Measurements from ENCODE around the gene MATN3. TPM values are rescaled to one million over a fixed set of nuclear protein-coding genes. Genes with fewer than 3 reads are reported as not detected.

The MATN3 gene
- total RNA-seq, 1 experiment from 2014 or later = 13.5 TPM

GRCh38 chr2:20037660-20038059 is 25.2 kb upstream of the MATN3 start:
- Histone ChIP-seq H4K91ac (ENCODE audit: insufficient read length, low read depth, low read length) (no peak overlapping the region), H4K8ac (replicated peaks; ENCODE audit: insufficient read length, low read depth, low read length) (no peak overlapping the region), H3K14ac (ENCODE audit: insufficient read depth, low read length) (no peak overlapping the region), H3K4me2 (ENCODE audit: insufficient read depth, insufficient read length, low read length) (no peak overlapping the region), H3K27me3 (ENCODE audit: insufficient read depth, low read length) (no peaks in the 10 kb centered on the region), H2AK5ac (ENCODE audit: insufficient read length, low read length) (no peak overlapping the region), H2BK20ac (ENCODE audit: low read depth, low read length, poor library complexity, severe bottlenecking) (no peak overlapping the region), H3K79me1 (ENCODE audit: insufficient read depth, low read depth, low read length, poor library complexity, severe bottlenecking) (peaks cover 8% of the 10 kb centered on the region), H3K23me2 (ENCODE audit: insufficient read length, low read depth, low read length, poor library complexity, severe bottlenecking) (no peaks in the 10 kb centered on the region), H4K20me1 (ENCODE audit: control insufficient read depth, insufficient read depth, insufficient read length) (no peaks in the 10 kb centered on the region), H3K56ac (ENCODE audit: insufficient read length, low read depth, low read length) (no peak overlapping the region), H3K23ac (ENCODE audit: insufficient read length, low read depth, low read length) (no peak overlapping the region), H3K27ac (ENCODE audit: insufficient read length, low read depth, low read length) (no peak overlapping the region), H3K4me1 (ENCODE audit: insufficient read depth, low read length) (no peaks in the 10 kb centered on the region), H3K9me3 (ENCODE audit: control insufficient read depth, low read depth, low read length) (no peaks in the 10 kb centered on the region), H4K5ac (ENCODE audit: insufficient read length, low read depth, low read length) (no peak overlapping the region), H2BK5ac (ENCODE audit: insufficient read length, low read length) (no peak overlapping the region), H3K18ac (ENCODE audit: insufficient read length, low read depth, low read length) (no peak overlapping the region), H2BK15ac (ENCODE audit: low read depth, low read length) (no peak overlapping the region), H2BK120ac (ENCODE audit: low read depth, low read length, poor library complexity, severe bottlenecking) (no peak overlapping the region), H3K9ac (ENCODE audit: extremely low read depth, insufficient read length, low read length) (no peak overlapping the region), H2BK12ac (ENCODE audit: insufficient read length, low read depth, low read length) (no peak overlapping the region), H2AFZ (ENCODE audit: low read length) (no peak overlapping the region), H3K4ac (ENCODE audit: low read depth, low read length) (no peak overlapping the region), H3T11ph (ENCODE audit: low read length) (no peak overlapping the region), H3K79me2 (ENCODE audit: insufficient read depth, low read length) (peaks cover 5% of the 10 kb centered on the region; the same call in 1 of the 2 replicates)
- no peak for DNase-seq
- Mint-ChIP-seq H3K36me3 (ENCODE audit: insufficient read depth in 1 of 3, low read depth in 3 of 3) (peaks cover 46 to 78% (median 75%) of the 10 kb centered on the region in 3 experiments), H3K4me3 (no peak overlapping the region), H3K27me3 (ENCODE audit: low read depth) (no peaks in the 10 kb centered on the region), H3K4me1 (0 out of 4 replicates have a peak, but pooled peaks cover 0 to 2% of the 10 kb centered on the region in 2 experiments), H3K27ac (no peak overlapping the region), H3K9me3 (no peaks in the 10 kb centered on the region)
- no peak for TF ChIP-seq CTCF (conservative IDR thresholded peaks at IDR 0.05)
- WGBS (ENCODE audit: extremely low coverage, insufficient read length, low lambda C conversion rate) = no CpG with 5 or more reads among the region's 2 CpGs

All from H9 (cell line).